Neuronal stem cell (in vitro differentiated cells): ENCODE measurements around the gene TSHZ2.

ENCODE experiments used
- DNase-seq: peaks from one replicate; pipeline ENCODE4 v3.0.0-alpha.2; 2013; ENCODE audit warnings: low spot score
- H2AFZ ChIP-seq: one replicate; pipeline ENCODE4 v1.6.1; 2013; ENCODE audit warnings: mild to moderate bottlenecking, low read length, inconsistent platforms
- H2AK5ac ChIP-seq: 2 replicates; pipeline ENCODE4 v1.6.1; 2013; ENCODE audit warnings: low read depth, mild to moderate bottlenecking, inconsistent platforms, low read length, moderate library complexity, mixed read lengths
- H2BK120ac ChIP-seq: 2 replicates; pipeline ENCODE4 v1.6.1; 2013; ENCODE audit warnings: low read depth, mild to moderate bottlenecking, inconsistent platforms, low read length, moderate library complexity, mixed read lengths
- H2BK12ac ChIP-seq: one replicate; pipeline ENCODE4 v1.6.1; 2013; ENCODE audit warnings: low read length, inconsistent platforms
- H2BK15ac ChIP-seq: 2 replicates; pipeline ENCODE4 v1.6.1; 2013; ENCODE audit warnings: mild to moderate bottlenecking, low read length, inconsistent platforms, mixed read lengths
- H2BK5ac ChIP-seq: one replicate; pipeline ENCODE4 v1.6.1; 2013; ENCODE audit warnings: inconsistent platforms, mild to moderate bottlenecking, low read length, moderate library complexity
- H3K14ac ChIP-seq: one replicate; pipeline ENCODE4 v1.6.1; 2013; ENCODE audit warnings: low read length, inconsistent platforms
- H3K18ac ChIP-seq: 2 replicates; pipeline ENCODE4 v1.6.1; 2013; ENCODE audit warnings: low read length, inconsistent platforms
- H3K23ac ChIP-seq: 2 replicates; pipeline ENCODE4 v1.6.1; 2013; ENCODE audit warnings: low read depth, mild to moderate bottlenecking, mixed read lengths, low read length, inconsistent platforms; ENCODE audit not compliant: poor library complexity
- H3K27ac ChIP-seq: replicated peaks from 3 replicates; pipeline ENCODE4 v1.5.1; 2013; ENCODE audit warnings: low read length, inconsistent platforms
- H3K27me3 ChIP-seq, 3 experiments: 2 replicates each; pipeline ENCODE4 v1.6.1; 2013; ENCODE audit warnings: low read length in 3 of 3, mild to moderate bottlenecking in 2 of 3, inconsistent platforms in 1 of 3, low read depth in 1 of 3, mixed read lengths in 1 of 3, moderate library complexity in 1 of 3; ENCODE audit not compliant: control insufficient read depth in 3 of 3, insufficient read depth in 3 of 3
- H3K36me3 ChIP-seq, 2 donors: replicated peaks in 1 of 2; 2 replicates each; pipeline ENCODE4 v1.6.1; 2013; ENCODE audit warnings: low read length in 2 of 2; ENCODE audit not compliant: control insufficient read depth in 2 of 2, insufficient read depth in 2 of 2
- H3K4ac ChIP-seq: 2 replicates; pipeline ENCODE4 v1.6.1; 2013; ENCODE audit warnings: inconsistent platforms, mild to moderate bottlenecking, low read length, moderate library complexity
- H3K4me1 ChIP-seq, 2 donors: 1 replicate in 1 of 2; 2 replicates in 1 of 2; pipeline ENCODE4 v1.6.1; 2013; ENCODE audit warnings: low read length in 2 of 2, low read depth in 1 of 2; ENCODE audit not compliant: control insufficient read depth in 2 of 2, insufficient read depth in 1 of 2
- H3K4me2 ChIP-seq: one replicate; pipeline ENCODE4 v1.6.1; 2013; ENCODE audit warnings: mild to moderate bottlenecking, low read length, inconsistent platforms; ENCODE audit not compliant: insufficient read depth, poor library complexity, severe bottlenecking
- H3K4me3 ChIP-seq, 2 donors: 2 replicates each; pipeline ENCODE4 v1.5.1; 2013; ENCODE audit warnings: low read length in 2 of 2, mild to moderate bottlenecking in 2 of 2, inconsistent platforms in 1 of 2, moderate library complexity in 1 of 2
- H3K79me1 ChIP-seq: one replicate; pipeline ENCODE4 v1.6.1; 2013; ENCODE audit warnings: low read depth, mild to moderate bottlenecking, inconsistent platforms, low read length, moderate library complexity
- H3K9ac ChIP-seq: one replicate; pipeline ENCODE4 v1.6.1; 2013; ENCODE audit warnings: mild to moderate bottlenecking, low read depth, low read length, inconsistent platforms; ENCODE audit not compliant: poor library complexity
- H3K9me3 ChIP-seq, 2 donors: replicated peaks in 1 of 2; 2 replicates each; pipeline versions ENCODE3 to v1.6.1; 2013; ENCODE audit warnings: low read length in 2 of 2, mild to moderate bottlenecking in 2 of 2, inconsistent platforms in 1 of 2, low read depth in 1 of 2, mixed read lengths in 1 of 2, moderate library complexity in 1 of 2; ENCODE audit not compliant: control insufficient read depth in 2 of 2, insufficient read depth in 1 of 2
- H4K8ac ChIP-seq: one replicate; pipeline ENCODE4 v1.6.1; 2013; ENCODE audit warnings: low read depth, mild to moderate bottlenecking, inconsistent platforms, low read length, moderate library complexity
- H4K91ac ChIP-seq: one replicate; pipeline ENCODE4 v1.6.1; 2013; ENCODE audit warnings: low read length, low read depth, mild to moderate bottlenecking, inconsistent platforms; ENCODE audit not compliant: poor library complexity
- WGBS, 2 donors: extraction: QIAGEN DNeasy Blood & Tissue Kit; methylation state at CpG; one replicate each; pipeline ENCODE4 v1.1.7; 2013; ENCODE audit warnings: missing lambda C conversion rate in 2 of 2, mixed read lengths in 1 of 2; ENCODE audit not compliant: insufficient read length in 2 of 2, insufficient replicate concordance in 1 of 2; ENCODE audit errors: extremely low coverage in 2 of 2; 5-methylcytosine and 5-hydroxymethylcytosine counted together

The TSHZ2 gene

GRCh38 chr20:53227523-53227922 lies 255.4 kb downstream of the TSHZ2 start:
- Histone ChIP-seq H2BK5ac (no peak overlapping the region), H3K4ac (no peak overlapping the region), H3K23ac (no peak overlapping the region), H2BK15ac (no peak overlapping the region), H3K36me3 (no peaks in the 10 kb centered on the region), H2BK12ac (no peak overlapping the region), H3K18ac (no peak overlapping the region), H3K27ac (no peak overlapping the region), H3K9ac (no peak overlapping the region), H4K8ac (no peak overlapping the region), H3K9me3 (peaks cover 0 to 2% of the 10 kb centered on the region in 2 donors), H2AK5ac (no peak overlapping the region), H3K4me1 (peaks cover 2 to 4% of the 10 kb centered on the region in 2 donors), H2AFZ (no peak overlapping the region), H3K4me2 (no peak overlapping the region), H4K91ac (no peak overlapping the region), H3K4me3 (no peak overlapping the region), H2BK120ac (no peak overlapping the region), H3K79me1 (no peaks in the 10 kb centered on the region), H3K27me3 (no peaks in the 10 kb centered on the region), H3K14ac (no peak overlapping the region)
- DNase-seq: no peak
- WGBS, 2 donors: 100% methylated on average over 2 of the region's 3 CpGs; no CpG with 5 or more reads in 1 of the 2 donors

GRCh38 chr20:53231061-53231460 lies 258.9 kb downstream of the TSHZ2 start:
- Histone ChIP-seq H3K4me2 (no peak overlapping the region), H3K23ac (no peak overlapping the region), H2BK5ac (no peak overlapping the region), H2AFZ (no peak overlapping the region), H4K91ac (no peak overlapping the region), H2AK5ac (no peak overlapping the region), H3K79me1 (no peaks in the 10 kb centered on the region), H3K27ac (no peak overlapping the region), H3K4ac (no peak overlapping the region), H2BK12ac (no peak overlapping the region), H3K9ac (no peak overlapping the region), H2BK15ac (no peak overlapping the region), H3K14ac (no peak overlapping the region), H3K4me3 (no peak overlapping the region), H3K4me1 (peaks cover 2 to 4% of the 10 kb centered on the region in 2 donors), H3K36me3 (no peaks in the 10 kb centered on the region), H3K27me3 (no peaks in the 10 kb centered on the region), H4K8ac (no peak overlapping the region), H3K18ac (no peak overlapping the region), H3K9me3 (peaks cover 0 to 2% of the 10 kb centered on the region in 2 donors), H2BK120ac (no peak overlapping the region)
- WGBS, 2 donors: no CpG with 5 or more reads among the region's 3 CpGs
- no peak for DNase-seq

- Histone ChIP-seq H3K4me1 (no peaks in the 10 kb centered on the region), H3K27ac (no peak overlapping the region), H2BK120ac (no peak overlapping the region), H3K4ac (no peak overlapping the region), H2BK12ac (no peak overlapping the region), H3K9ac (no peak overlapping the region), H2AFZ (no peak overlapping the region), H3K23ac (no peak overlapping the region), H3K4me3 (no peak overlapping the region), H2BK5ac (no peak overlapping the region), H3K14ac (no peak overlapping the region), H3K79me1 (no peaks in the 10 kb centered on the region), H2BK15ac (no peak overlapping the region), H3K18ac (no peak overlapping the region), H4K8ac (no peak overlapping the region), H3K4me2 (no peak overlapping the region), H2AK5ac (no peak overlapping the region), H3K9me3 (peaks cover 0 to 4% of the 10 kb centered on the region in 2 donors), H3K36me3 (no peaks in the 10 kb centered on the region), H4K91ac (no peak overlapping the region), H3K27me3 (no peaks in the 10 kb centered on the region)
- DNase-seq: no peak
- no CpG with 5 or more reads among the region's 8 CpGs for WGBS, 2 donors
Measured at GRCh38 chr20:53237461-53237860, 265.3 kb downstream of the TSHZ2 start.

GRCh38 chr20:53238121-53238660 lies 266.0 kb downstream of the TSHZ2 start:
- Histone ChIP-seq H3K4ac (no peak overlapping the region), H2BK5ac (no peak overlapping the region), H2BK12ac (no peak overlapping the region), H3K27ac (no peak overlapping the region), H2BK15ac (no peak overlapping the region), H3K27me3 (no peaks in the 10 kb centered on the region), H3K4me1 (peaks cover 0 to under 1% of the 10 kb centered on the region in 2 donors), H2AFZ (no peak overlapping the region), H3K18ac (no peak overlapping the region), H2AK5ac (no peak overlapping the region), H2BK120ac (no peak overlapping the region), H3K4me3 (no peak overlapping the region), H4K8ac (no peak overlapping the region), H3K79me1 (no peaks in the 10 kb centered on the region), H3K36me3 (no peaks in the 10 kb centered on the region), H3K9ac (no peak overlapping the region), H4K91ac (no peak overlapping the region), H3K4me2 (no peak overlapping the region), H3K9me3 (peaks cover 0 to 4% of the 10 kb centered on the region in 2 donors), H3K14ac (no peak overlapping the region), H3K23ac (no peak overlapping the region)
- WGBS, 2 donors: no CpG with 5 or more reads among the region's 3 CpGs
- DNase-seq: no peak
